HepG2 (cell line): Measurements from ENCODE around the gene BIRC2.

Source experiments
- CREM ChIP-seq, 2 experiments: sonication (generic) in 1 of 2; formaldehyde crosslinking in 1 of 2; IDR thresholded peaks; 2 replicates each; pipeline versions ENCODE4 v1.4.0 to v1.6.1; 2016 to 2020; ENCODE audit warnings: antibody characterized with exemption in 1 of 2, mild to moderate bottlenecking in 1 of 2, missing genetic modification reagents in 1 of 2
- CTCF ChIP-seq: sonication (generic); formaldehyde crosslinking; IDR thresholded peaks from 2 replicates; pipeline ENCODE4 v1.5.0; 2020; ENCODE audit warnings: mild to moderate bottlenecking, missing genetic modification reagents, moderate library complexity
- E2F2 ChIP-seq: sonication (generic); formaldehyde crosslinking; IDR thresholded peaks from 2 replicates; pipeline ENCODE4 v1.4.0; 2020; ENCODE audit warnings: missing genetic modification reagents, borderline replicate concordance
- EP300 ChIP-seq, 3 experiments: sonication (generic) in 1 of 3; formaldehyde crosslinking in 1 of 3; IDR thresholded peaks; 2 replicates each; pipeline versions ENCODE4 v1.5.1 to v1.6.1; 2011 to 2020; ENCODE audit warnings: low read depth in 2 of 3, low read length in 2 of 3, borderline replicate concordance in 1 of 3, improper control_type of control experiment in 1 of 3, mild to moderate bottlenecking in 1 of 3, missing genetic modification reagents in 1 of 3, moderate library complexity in 1 of 3
- LCORL ChIP-seq, 2 experiments: fragments of 450-650 bp in 1 of 2; sonication (generic) in 1 of 2; formaldehyde crosslinking in 1 of 2; IDR thresholded peaks; 2 replicates each; pipeline versions ENCODE4 v1.5.0 to v1.6.1; 2017 to 2020; ENCODE audit warnings: antibody characterized with exemption in 1 of 2, missing genetic modification reagents in 1 of 2
- PHF21A ChIP-seq: sonication (generic); formaldehyde crosslinking; IDR thresholded peaks from 2 replicates; pipeline ENCODE4 v1.5.0; 2020; ENCODE audit warnings: mild to moderate bottlenecking, missing genetic modification reagents
- POLR2A ChIP-seq, 2 experiments: IDR thresholded peaks; 2 replicates each; pipeline ENCODE4 v1.6.1; 2011; ENCODE audit warnings: low read depth in 2 of 2, low read length in 2 of 2, mild to moderate bottlenecking in 1 of 2, moderate library complexity in 1 of 2; ENCODE audit not compliant: insufficient read depth in 1 of 2
- POLR2AphosphoS2 ChIP-seq: IDR thresholded peaks from 2 replicates; pipeline ENCODE4 v1.6.1; 2011; ENCODE audit warnings: low read depth, low read length, improper control_type of control experiment
- ZMAT3 ChIP-seq: sonication (generic); formaldehyde crosslinking; conservative IDR thresholded peaks from 2 replicates; pipeline ENCODE4 v1.7.0; 2021; ENCODE audit warnings: missing genetic modification reagents
- ZNF10 ChIP-seq: sonication (generic); formaldehyde crosslinking; IDR thresholded peaks from 2 replicates; pipeline ENCODE4 v1.4.0; 2020; ENCODE audit warnings: mild to moderate bottlenecking, low read depth, missing genetic modification reagents, borderline replicate concordance
- ZNF281 ChIP-seq: sonication (generic); formaldehyde crosslinking; IDR thresholded peaks from 2 replicates; pipeline ENCODE4 v1.4.0; 2020; ENCODE audit warnings: missing genetic modification reagents, borderline replicate concordance

- TF ChIP-seq PHF21A (no peak), ZMAT3 (CRISPR knock-in tag) (no peak), ZNF10 (CRISPR knock-in tag) (no peak), POLR2A (IDR thresholded peaks at IDR 0.05; ENCODE audit: insufficient read depth in 1 of 2, low read depth in 2 of 2, low read length in 2 of 2) (no peak), LCORL (IDR thresholded peaks at IDR 0.05) (no peak), LCORL (CRISPR knock-in tag; IDR thresholded peaks at IDR 0.05) (no peak), POLR2AphosphoS2 (no peak), E2F2 (CRISPR knock-in tag) (no peak), CTCF (no peak), EP300 (IDR thresholded peaks at IDR 0.05; ENCODE audit: low read depth in 2 of 2, low read length in 2 of 2) (no peak), EP300 (CRISPR knock-in tag; IDR thresholded peaks at IDR 0.05; ENCODE audit: borderline replicate concordance) (no peak), ZNF281 (no peak), CREM (IDR thresholded peaks at IDR 0.05) (no peak), CREM (CRISPR knock-in tag; IDR thresholded peaks at IDR 0.05) (no peak)
Observed at GRCh38 chr11:102323542-102324251, 23.3 kb upstream of the BIRC2 start.
